GM12865 (cell line): Measurements from ENCODE around the gene HCAR1.

ENCODE experiments used
- DNase-seq: peaks from one replicate; pipeline ENCODE4 v3.0.0; 2010; ENCODE audit warnings: low read depth
- H3K4me3 ChIP-seq: 2 replicates; pipeline ENCODE4 v1.5.1; 2011; ENCODE audit warnings: mild to moderate bottlenecking, low read depth, low read length, control low read depth
- CTCF ChIP-seq: IDR thresholded peaks from 2 replicates; pipeline ENCODE4 v1.5.1; 2011; ENCODE audit warnings: low read length, control low read depth, low read depth, inconsistent platforms; ENCODE audit not compliant: insufficient read depth; ENCODE audit errors: missing control alignments

The HCAR1 gene

DNA sequence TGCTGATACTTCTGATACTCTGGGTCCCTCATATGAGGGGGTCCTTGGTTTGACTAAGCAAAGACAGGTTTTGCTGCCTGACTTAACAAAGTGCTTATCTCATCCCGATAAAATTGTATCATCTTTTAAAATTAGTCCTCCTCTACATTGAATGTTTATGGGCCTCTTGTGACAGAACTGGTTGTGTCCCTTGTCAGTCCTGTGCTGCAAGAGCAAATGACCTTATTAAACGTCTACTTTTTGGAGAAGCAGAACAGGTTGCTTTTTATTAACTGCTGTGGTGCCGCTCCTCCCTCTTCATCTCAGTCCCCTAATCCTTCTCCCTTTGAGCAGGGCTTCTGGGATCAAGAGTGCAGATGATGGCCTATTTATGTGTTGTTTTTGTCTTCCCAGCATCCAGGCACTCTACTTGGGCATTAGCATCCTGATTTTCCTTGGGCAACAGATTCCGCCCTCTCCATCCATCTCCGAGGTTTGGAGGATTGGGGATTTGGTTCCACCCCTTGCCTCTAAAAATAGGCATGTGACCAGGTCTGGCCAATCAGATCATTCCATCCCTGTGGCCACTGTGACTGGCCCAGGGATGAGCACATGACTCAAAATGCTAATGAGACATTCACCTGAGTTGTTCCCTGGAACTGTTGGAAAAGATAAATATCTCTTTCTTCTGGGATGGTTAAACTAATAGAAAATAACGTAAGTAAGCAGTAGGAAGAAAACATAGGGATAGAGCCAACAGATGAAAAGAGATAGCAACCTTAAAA, 19.1 kb upstream of the HCAR1 start:
- H3K4me3 ChIP-seq: no peak overlapping the region
- TF ChIP-seq CTCF: no peak
- DNase-seq: no peak

GRCh38 chr12:122747224-122748135, 16.8 kb upstream of the HCAR1 start:
- H3K4me3 ChIP-seq: no peak overlapping the region
- TF ChIP-seq CTCF: no peak
- DNase-seq: no peak

DNA sequence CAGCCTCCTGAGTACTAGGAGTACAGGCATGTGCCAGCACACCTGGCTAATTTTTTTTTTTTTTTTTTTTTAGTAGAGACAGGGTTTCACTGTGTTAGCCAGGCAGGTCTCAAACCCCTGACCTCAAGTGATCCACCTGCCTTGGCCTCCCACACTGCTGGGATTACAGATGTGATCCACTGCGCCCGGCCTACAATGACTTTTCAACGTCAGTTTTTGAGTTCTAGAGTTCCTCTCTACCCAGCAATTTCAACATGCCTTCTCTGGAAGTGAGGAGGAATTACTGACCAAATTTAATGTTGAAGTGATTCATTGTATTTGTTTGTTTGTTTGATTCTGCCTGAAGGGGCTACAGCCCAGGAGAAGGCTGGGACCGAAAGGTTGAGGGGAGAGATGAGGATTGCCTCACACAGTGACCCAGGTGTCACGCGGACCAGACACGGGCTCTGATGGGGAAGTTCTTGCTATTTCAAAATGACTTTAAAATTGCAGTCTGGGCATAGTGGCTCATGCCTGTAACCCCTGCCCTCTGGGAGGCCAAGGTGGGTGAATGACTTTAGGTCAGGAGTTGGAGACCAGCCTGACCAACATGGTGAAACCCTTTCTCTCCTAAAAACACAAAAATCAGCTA, 13.4 kb upstream of the HCAR1 start:
- no peak for DNase-seq
- no peak for TF ChIP-seq CTCF
- no peak overlapping the region for H3K4me3 ChIP-seq

DNA sequence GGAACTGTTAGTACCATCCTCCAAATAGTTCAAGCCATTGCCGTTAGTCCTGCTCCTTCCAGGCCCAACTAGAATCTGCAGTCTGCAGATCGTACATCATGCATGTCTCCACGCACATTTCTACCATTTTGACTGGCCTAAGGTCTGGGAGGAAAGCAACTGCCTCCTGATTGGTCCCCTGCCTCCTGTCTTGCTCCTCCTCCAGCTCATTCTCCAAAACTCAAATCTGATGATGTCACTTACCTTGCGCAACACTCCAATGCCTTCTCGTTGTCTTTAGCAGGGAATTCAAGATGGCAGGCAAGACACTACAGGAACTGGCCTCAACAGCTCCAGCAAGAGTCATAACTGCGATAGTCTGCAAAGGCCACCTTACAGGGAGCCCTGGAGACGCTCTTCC, 9.7 kb upstream of the HCAR1 start:
- DNase-seq: no peak
- no peak for TF ChIP-seq CTCF
- H3K4me3 ChIP-seq: no peak overlapping the region

GRCh38 chr12:122738571-122738970, 7.9 kb upstream of the HCAR1 start:
- no peak for TF ChIP-seq CTCF
- DNase-seq: no peak

DNA sequence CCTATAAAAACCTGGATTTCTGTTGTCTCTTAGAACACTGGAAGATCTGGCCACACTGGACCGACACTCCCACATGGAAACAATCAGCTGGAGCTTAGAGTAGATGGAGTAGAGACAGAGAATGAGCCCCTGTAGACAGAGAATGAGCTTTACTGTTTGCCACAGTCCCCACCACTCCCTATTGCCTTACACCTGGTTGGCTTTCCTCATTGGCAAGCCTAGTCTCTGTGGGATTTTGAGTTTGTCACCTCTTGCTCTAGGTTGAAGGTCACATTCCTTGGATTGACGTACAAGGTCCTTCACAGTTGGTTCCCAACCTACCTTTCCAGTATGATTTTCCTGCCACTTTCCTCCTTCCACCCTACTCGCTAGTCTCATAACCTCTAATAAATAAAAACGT, 2.0 kb upstream of the HCAR1 start:
- no peak overlapping the region for H3K4me3 ChIP-seq
- TF ChIP-seq CTCF: no peak
- DNase-seq: no peak

More at GRCh38 chr12:122738571-122738970, 7.9 kb upstream of the HCAR1 start:
- no peak overlapping the region for H3K4me3 ChIP-seq
